Measurements from ENCODE around the gene LPO.

DNA sequence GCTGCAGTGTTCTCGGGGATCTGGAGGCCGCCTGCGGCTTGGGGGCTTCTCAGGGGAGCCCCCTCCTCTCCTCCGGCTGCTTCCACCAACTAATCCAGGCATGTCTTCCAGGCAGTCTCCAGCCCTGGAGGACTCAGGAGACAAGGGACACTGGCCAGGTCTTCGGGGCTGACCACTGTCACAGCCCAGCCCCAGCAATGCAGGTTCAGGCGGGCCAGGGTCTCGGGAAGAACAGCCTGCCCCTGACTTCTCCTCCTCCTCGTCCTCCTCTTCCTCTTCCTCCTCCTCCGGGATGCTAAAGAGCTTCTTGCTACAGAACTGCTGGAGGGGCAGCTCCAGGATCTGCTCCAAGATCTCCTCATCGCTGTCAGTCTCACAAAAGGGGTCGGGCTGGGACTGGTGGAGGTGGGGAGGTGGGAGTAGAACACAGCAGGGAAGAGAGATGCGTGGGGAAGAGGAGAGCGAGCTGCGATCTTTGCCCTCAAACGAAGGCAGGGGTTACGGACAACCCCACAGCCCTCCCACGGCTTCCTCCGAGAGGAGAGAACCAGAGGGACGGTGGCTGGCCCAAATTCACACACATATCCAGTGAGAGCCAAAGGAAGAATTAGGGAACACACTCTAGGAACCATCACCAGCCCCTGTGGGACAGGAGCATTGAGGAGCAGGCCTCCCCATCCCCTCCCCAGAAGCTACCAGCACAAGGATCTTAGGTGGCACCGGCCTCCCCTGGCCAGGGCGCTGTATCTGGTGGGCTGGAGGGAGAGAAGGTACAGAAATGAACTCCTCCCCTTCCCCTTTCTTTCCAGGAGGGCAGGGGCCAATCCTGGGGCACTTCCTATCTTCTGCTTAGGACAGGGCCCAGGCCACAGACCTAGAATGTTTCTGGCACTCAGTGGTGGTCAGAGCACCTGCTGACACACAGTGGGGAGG, 70.9 kb downstream of the LPO start:
- no peak for TF ChIP-seq ESRRG (CRISPR knock-in tag; IDR thresholded peaks at IDR 0.05)
- TF ChIP-seq, protein P1, sequence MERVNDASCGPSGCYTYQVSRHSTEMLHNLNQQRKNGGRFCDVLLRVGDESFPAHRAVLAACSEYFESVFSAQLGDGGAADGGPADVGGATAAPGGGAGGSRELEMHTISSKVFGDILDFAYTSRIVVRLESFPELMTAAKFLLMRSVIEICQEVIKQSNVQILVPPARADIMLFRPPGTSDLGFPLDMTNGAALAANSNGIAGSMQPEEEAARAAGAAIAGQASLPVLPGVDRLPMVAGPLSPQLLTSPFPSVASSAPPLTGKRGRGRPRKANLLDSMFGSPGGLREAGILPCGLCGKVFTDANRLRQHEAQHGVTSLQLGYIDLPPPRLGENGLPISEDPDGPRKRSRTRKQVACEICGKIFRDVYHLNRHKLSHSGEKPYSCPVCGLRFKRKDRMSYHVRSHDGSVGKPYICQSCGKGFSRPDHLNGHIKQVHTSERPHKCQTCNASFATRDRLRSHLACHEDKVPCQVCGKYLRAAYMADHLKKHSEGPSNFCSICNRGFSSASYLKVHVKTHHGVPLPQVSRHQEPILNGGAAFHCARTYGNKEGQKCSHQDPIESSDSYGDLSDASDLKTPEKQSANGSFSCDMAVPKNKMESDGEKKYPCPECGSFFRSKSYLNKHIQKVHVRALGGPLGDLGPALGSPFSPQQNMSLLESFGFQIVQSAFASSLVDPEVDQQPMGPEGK (CRISPR knock-in tag; IDR thresholded peaks at IDR 0.05; ENCODE audit: borderline replicate concordance), result no peak
- no peak for TF ChIP-seq ARNTL (CRISPR knock-in tag; IDR thresholded peaks at IDR 0.05; ENCODE audit: borderline replicate concordance, low read depth)
- no peak for TF ChIP-seq ZNF70 (CRISPR knock-in tag; IDR thresholded peaks at IDR 0.05)
- TF ChIP-seq, protein P2, sequence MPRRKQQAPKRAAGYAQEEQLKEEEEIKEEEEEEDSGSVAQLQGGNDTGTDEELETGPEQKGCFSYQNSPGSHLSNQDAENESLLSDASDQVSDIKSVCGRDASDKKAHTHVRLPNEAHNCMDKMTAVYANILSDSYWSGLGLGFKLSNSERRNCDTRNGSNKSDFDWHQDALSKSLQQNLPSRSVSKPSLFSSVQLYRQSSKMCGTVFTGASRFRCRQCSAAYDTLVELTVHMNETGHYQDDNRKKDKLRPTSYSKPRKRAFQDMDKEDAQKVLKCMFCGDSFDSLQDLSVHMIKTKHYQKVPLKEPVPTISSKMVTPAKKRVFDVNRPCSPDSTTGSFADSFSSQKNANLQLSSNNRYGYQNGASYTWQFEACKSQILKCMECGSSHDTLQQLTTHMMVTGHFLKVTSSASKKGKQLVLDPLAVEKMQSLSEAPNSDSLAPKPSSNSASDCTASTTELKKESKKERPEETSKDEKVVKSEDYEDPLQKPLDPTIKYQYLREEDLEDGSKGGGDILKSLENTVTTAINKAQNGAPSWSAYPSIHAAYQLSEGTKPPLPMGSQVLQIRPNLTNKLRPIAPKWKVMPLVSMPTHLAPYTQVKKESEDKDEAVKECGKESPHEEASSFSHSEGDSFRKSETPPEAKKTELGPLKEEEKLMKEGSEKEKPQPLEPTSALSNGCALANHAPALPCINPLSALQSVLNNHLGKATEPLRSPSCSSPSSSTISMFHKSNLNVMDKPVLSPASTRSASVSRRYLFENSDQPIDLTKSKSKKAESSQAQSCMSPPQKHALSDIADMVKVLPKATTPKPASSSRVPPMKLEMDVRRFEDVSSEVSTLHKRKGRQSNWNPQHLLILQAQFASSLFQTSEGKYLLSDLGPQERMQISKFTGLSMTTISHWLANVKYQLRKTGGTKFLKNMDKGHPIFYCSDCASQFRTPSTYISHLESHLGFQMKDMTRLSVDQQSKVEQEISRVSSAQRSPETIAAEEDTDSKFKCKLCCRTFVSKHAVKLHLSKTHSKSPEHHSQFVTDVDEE (CRISPR knock-in tag; IDR thresholded peaks at IDR 0.05), result no peak
- no peak for TF ChIP-seq RARB (CRISPR knock-in tag; IDR thresholded peaks at IDR 0.05)
- TF ChIP-seq ZNF565 (CRISPR knock-in tag; conservative IDR thresholded peaks at IDR 0.05; ENCODE audit: low read depth), result no peak
- no peak for TF ChIP-seq SNAI2 (CRISPR knock-in tag; IDR thresholded peaks at IDR 0.05)
